Activated T-cell treated with anti-CD3 and anti-CD28 coated beads, Interleukin-2, amount 50 U/mL, for 24 hours (primary cell): Measurements from ENCODE around the gene LGALS9.
"Not testable (repeated sequence)": the region's sequence is repeated elsewhere in the genome, so short reads cannot be mapped to it uniquely, and the experiment has no call there.

Experiments
- DNase-seq: peaks from one replicate; pipeline ENCODE4 v3.0.0-alpha.2; 2020
- H3K27ac Mint-ChIP-seq: 2 replicates; pipeline ENCODE4 v1.8.0; 2020; ENCODE audit warnings: mild to moderate bottlenecking, mixed read lengths
- H3K27me3 Mint-ChIP-seq: 2 replicates; pipeline ENCODE4 v1.8.0; 2020; ENCODE audit warnings: mixed read lengths
- H3K36me3 Mint-ChIP-seq: 2 replicates; pipeline ENCODE4 v1.8.0; 2020; ENCODE audit warnings: low read depth, mixed read lengths
- H3K4me1 Mint-ChIP-seq: 2 replicates; pipeline ENCODE4 v1.8.0; 2020; ENCODE audit warnings: low read depth, mixed read lengths
- H3K4me3 Mint-ChIP-seq: 2 replicates; pipeline ENCODE4 v1.8.0; 2020; ENCODE audit warnings: mild to moderate bottlenecking, moderate library complexity, mixed read lengths
- H3K9me3 Mint-ChIP-seq: 2 replicates; pipeline ENCODE4 v1.8.0; 2020; ENCODE audit warnings: mixed read lengths

Gene LGALS9

GRCh38 chr17:27646232-27646631 is 15.2 kb downstream of the LGALS9 start:
- H3K4me1 Mint-ChIP-seq = no peaks in the 10 kb centered on the region
- no peak for DNase-seq
- H3K27ac Mint-ChIP-seq = no peak overlapping the region
- peaks cover 50% of the 10 kb centered on the region for H3K36me3 Mint-ChIP-seq
- H3K27me3 Mint-ChIP-seq = no peaks in the 10 kb centered on the region
- H3K9me3 Mint-ChIP-seq = no peaks in the 10 kb centered on the region
- H3K4me3 Mint-ChIP-seq = no peak overlapping the region

- Mint-ChIP-seq H3K27me3 (no peaks in the 10 kb centered on the region), H3K9me3 (no peaks in the 10 kb centered on the region), H3K36me3 (peaks cover 40% of the 10 kb centered on the region), H3K27ac (no peak overlapping the region), H3K4me3 (no peak overlapping the region), H3K4me1 (peaks cover 3% of the 10 kb centered on the region)
- no peak for DNase-seq
Observed at GRCh38 chr17:27647765-27648164, 16.8 kb downstream of the LGALS9 start.

GRCh38 chr17:27649111-27649571 is 18.2 kb downstream of the LGALS9 start:
- peaks cover 31% of the 10 kb centered on the region for H3K36me3 Mint-ChIP-seq
- not testable (repeated sequence) for H3K27ac Mint-ChIP-seq, H3K9me3 Mint-ChIP-seq, H3K4me1 Mint-ChIP-seq, H3K27me3 Mint-ChIP-seq, DNase-seq, H3K4me3 Mint-ChIP-seq

- H3K9me3 Mint-ChIP-seq = no peaks in the 10 kb centered on the region
- H3K27ac Mint-ChIP-seq = no peak overlapping the region
- peaks cover 9% of the 10 kb centered on the region for H3K4me1 Mint-ChIP-seq
- DNase-seq = no peak
- peaks cover 2% of the 10 kb centered on the region for H3K27me3 Mint-ChIP-seq
- peaks cover 29% of the 10 kb centered on the region for H3K36me3 Mint-ChIP-seq
- no peak overlapping the region for H3K4me3 Mint-ChIP-seq
Observed at GRCh38 chr17:27649929-27650328, 18.9 kb downstream of the LGALS9 start.

GRCh38 chr17:27650836-27651235 is 19.8 kb downstream of the LGALS9 start:
- H3K27me3 Mint-ChIP-seq = peaks cover 2% of the 10 kb centered on the region
- H3K4me1 Mint-ChIP-seq = peaks cover 9% of the 10 kb centered on the region
- H3K36me3 Mint-ChIP-seq = peaks cover 29% of the 10 kb centered on the region
- no peaks in the 10 kb centered on the region for H3K9me3 Mint-ChIP-seq
- no peak for DNase-seq
- H3K4me3 Mint-ChIP-seq = no peak overlapping the region
- H3K27ac Mint-ChIP-seq = no peak overlapping the region

GRCh38 chr17:27651411-27652345 is 20.7 kb downstream of the LGALS9 start:
- Mint-ChIP-seq H3K27ac (no peak overlapping the region), H3K9me3 (no peaks in the 10 kb centered on the region), H3K27me3 (peaks cover 2% of the 10 kb centered on the region), H3K4me1 (peaks cover 9% of the 10 kb centered on the region), H3K36me3 (peaks cover 23% of the 10 kb centered on the region), H3K4me3 (no peak overlapping the region)
- peak; percentile 82 for DNase-seq

- not testable (repeated sequence) for H3K36me3 Mint-ChIP-seq, DNase-seq, H3K9me3 Mint-ChIP-seq, H3K27ac Mint-ChIP-seq, H3K4me1 Mint-ChIP-seq, H3K27me3 Mint-ChIP-seq, H3K4me3 Mint-ChIP-seq
Observed at GRCh38 chr17:27653449-27653971, 22.5 kb downstream of the LGALS9 start.

- Mint-ChIP-seq H3K27ac (no peak overlapping the region), H3K9me3 (no peaks in the 10 kb centered on the region), H3K36me3 (peaks cover 6% of the 10 kb centered on the region), H3K4me1 (peaks cover 9% of the 10 kb centered on the region), H3K4me3 (no peak overlapping the region), H3K27me3 (peaks cover 2% of the 10 kb centered on the region)
- DNase-seq = no peak
Observed at GRCh38 chr17:27654136-27654535, 23.1 kb downstream of the LGALS9 start.

- H3K27ac Mint-ChIP-seq = peak overlapping the region; percentile 9
- peaks cover 9% of the 10 kb centered on the region for H3K4me1 Mint-ChIP-seq
- no peaks in the 10 kb centered on the region for H3K9me3 Mint-ChIP-seq
- peaks cover 2% of the 10 kb centered on the region for H3K36me3 Mint-ChIP-seq
- H3K27me3 Mint-ChIP-seq = peaks cover 2% of the 10 kb centered on the region
- no peak overlapping the region for H3K4me3 Mint-ChIP-seq
- DNase-seq = peak; percentile 81
Observed at GRCh38 chr17:27654654-27655524, 23.9 kb downstream of the LGALS9 start.

- not testable (repeated sequence) for H3K9me3 Mint-ChIP-seq, H3K36me3 Mint-ChIP-seq, DNase-seq, H3K27ac Mint-ChIP-seq, H3K4me3 Mint-ChIP-seq, H3K4me1 Mint-ChIP-seq, H3K27me3 Mint-ChIP-seq
Observed at GRCh38 chr17:27655525-27656111, 24.6 kb downstream of the LGALS9 start.

GRCh38 chr17:27656620-27657019 is 25.6 kb downstream of the LGALS9 start:
- H3K9me3 Mint-ChIP-seq, H3K4me1 Mint-ChIP-seq: not testable (repeated sequence)

GRCh38 chr17:27657620-27658019 is 26.6 kb downstream of the LGALS9 start:
- DNase-seq = no peak
- H3K4me3 Mint-ChIP-seq = no peak overlapping the region

More at GRCh38 chr17:27656620-27657019, 25.6 kb downstream of the LGALS9 start:
- H3K4me3 Mint-ChIP-seq, H3K27ac Mint-ChIP-seq, H3K36me3 Mint-ChIP-seq, H3K27me3 Mint-ChIP-seq, DNase-seq: not testable (repeated sequence)

GRCh38 chr17:27659683-27660082 is 28.7 kb downstream of the LGALS9 start:
- DNase-seq = no peak
- Mint-ChIP-seq H3K27me3 (peaks cover 2% of the 10 kb centered on the region), H3K4me3 (no peak overlapping the region), H3K9me3 (no peaks in the 10 kb centered on the region), H3K4me1 (peaks cover 2% of the 10 kb centered on the region), H3K27ac (no peak overlapping the region), H3K36me3 (no peaks in the 10 kb centered on the region)

More at GRCh38 chr17:27657620-27658019, 26.6 kb downstream of the LGALS9 start:
- no peaks in the 10 kb centered on the region for H3K9me3 Mint-ChIP-seq
- H3K4me1 Mint-ChIP-seq = peaks cover 5% of the 10 kb centered on the region
- H3K27ac Mint-ChIP-seq = no peak overlapping the region
- no peaks in the 10 kb centered on the region for H3K36me3 Mint-ChIP-seq
- peaks cover 2% of the 10 kb centered on the region for H3K27me3 Mint-ChIP-seq

- no peaks in the 10 kb centered on the region for H3K27me3 Mint-ChIP-seq
- no peaks in the 10 kb centered on the region for H3K36me3 Mint-ChIP-seq
- H3K4me1 Mint-ChIP-seq = no peaks in the 10 kb centered on the region
- no peak overlapping the region for H3K27ac Mint-ChIP-seq
- H3K4me3 Mint-ChIP-seq = no peak overlapping the region
- no peak for DNase-seq
- H3K9me3 Mint-ChIP-seq = no peaks in the 10 kb centered on the region
Observed at GRCh38 chr17:27660436-27660835, 29.4 kb downstream of the LGALS9 start.
